Esophagus muscularis mucosa (tissue), 4 donors: Measurements from ENCODE around the gene DNAJC4.

Source experiments
- EP300 ChIP-seq: sonication (generic); formaldehyde crosslinking; IDR thresholded peaks from one replicate; pipeline ENCODE4 v1.6.1; 2017; ENCODE audit warnings: antibody characterized with exemption
- POLR2A ChIP-seq: fragments of 450-650 bp; IDR thresholded peaks from one replicate; pipeline ENCODE4 v1.6.1; 2017; ENCODE audit warnings: antibody characterized with exemption, moderate library complexity, mild to moderate bottlenecking, low read depth
- TF ChIP-seq, protein P1 (sequence below), 3 experiments: fragments of 200-600 bp in 2 of 3; fragments of 450-650 bp in 1 of 3; sonication (generic) in 2 of 3; IDR thresholded peaks; one replicate each; pipeline ENCODE4 v1.5.1; 2017 to 2019; ENCODE audit warnings: antibody characterized with exemption in 3 of 3, mild to moderate bottlenecking in 2 of 3, moderate library complexity in 1 of 3

GRCh38 chr11:64227405-64227956 lies 2.9 kb upstream of the DNAJC4 start:
- TF ChIP-seq, protein P1, sequence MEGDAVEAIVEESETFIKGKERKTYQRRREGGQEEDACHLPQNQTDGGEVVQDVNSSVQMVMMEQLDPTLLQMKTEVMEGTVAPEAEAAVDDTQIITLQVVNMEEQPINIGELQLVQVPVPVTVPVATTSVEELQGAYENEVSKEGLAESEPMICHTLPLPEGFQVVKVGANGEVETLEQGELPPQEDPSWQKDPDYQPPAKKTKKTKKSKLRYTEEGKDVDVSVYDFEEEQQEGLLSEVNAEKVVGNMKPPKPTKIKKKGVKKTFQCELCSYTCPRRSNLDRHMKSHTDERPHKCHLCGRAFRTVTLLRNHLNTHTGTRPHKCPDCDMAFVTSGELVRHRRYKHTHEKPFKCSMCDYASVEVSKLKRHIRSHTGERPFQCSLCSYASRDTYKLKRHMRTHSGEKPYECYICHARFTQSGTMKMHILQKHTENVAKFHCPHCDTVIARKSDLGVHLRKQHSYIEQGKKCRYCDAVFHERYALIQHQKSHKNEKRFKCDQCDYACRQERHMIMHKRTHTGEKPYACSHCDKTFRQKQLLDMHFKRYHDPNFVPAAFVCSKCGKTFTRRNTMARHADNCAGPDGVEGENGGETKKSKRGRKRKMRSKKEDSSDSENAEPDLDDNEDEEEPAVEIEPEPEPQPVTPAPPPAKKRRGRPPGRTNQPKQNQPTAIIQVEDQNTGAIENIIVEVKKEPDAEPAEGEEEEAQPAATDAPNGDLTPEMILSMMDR (IDR thresholded peaks at IDR 0.05) = no peak
- TF ChIP-seq POLR2A (no peak), EP300 (no peak)
